IMR-90 (cell line): Measurements from ENCODE around the gene TGFB3. TPM values are rescaled to one million over a fixed set of nuclear protein-coding genes. Genes with fewer than 3 reads are reported as not detected.

Source experiments
- ATAC-seq: fragments of 200-7000 bp; cut with Tn5 transposase; 2 replicates; pipeline ENCODE4 v1.9.1; 2020; ENCODE audit warnings: low read depth, mild to moderate bottlenecking, moderate library complexity
- BruUV-seq: library from RNA; stranded (reverse); fragments of 400-500 nt; replicated peaks from 2 replicates; lab custom pipeline; 2021; lab: Mats Ljungman, UMichigan
- CTCF ChIA-PET: fragments of 300-600 bp; formaldehyde crosslinking; extraction: SDS; loops from one replicate; lab custom pipeline; 2021; ENCODE audit warnings: antibody characterized with exemption; lab: Yijun Ruan, JAX
- POLR2A ChIA-PET: fragments of 300-600 bp; sonication (Branson Sonifier 250); formaldehyde crosslinking; loops from one replicate; lab custom pipeline; 2022; ENCODE audit warnings: antibody characterized with exemption; ENCODE audit not compliant: unreplicated experiment; lab: Charles Lee
- DNase-seq: peaks from one replicate; pipeline ENCODE4 v3.0.0; 2013
- H2AFZ ChIP-seq: replicated peaks from 2 replicates; pipeline ENCODE3; 2013; ENCODE audit warnings: low read length, mild to moderate bottlenecking; ENCODE audit not compliant: poor library complexity
- H2AK5ac ChIP-seq: 2 replicates; pipeline ENCODE4 v1.6.1; 2013; ENCODE audit warnings: low read depth, low read length, inconsistent platforms
- H2AK9ac ChIP-seq: replicated peaks from 2 replicates; pipeline ENCODE3; 2013; ENCODE audit warnings: mild to moderate bottlenecking, low read depth, low read length, moderate library complexity; ENCODE audit not compliant: poor library complexity
- H2BK120ac ChIP-seq: 2 replicates; pipeline ENCODE4 v1.6.1; 2013; ENCODE audit warnings: low read depth, low read length, inconsistent platforms
- H2BK15ac ChIP-seq: 3 replicates; pipeline ENCODE4 v1.6.1; 2013; ENCODE audit warnings: low read depth, low read length, inconsistent platforms
- H2BK20ac ChIP-seq: 2 replicates; pipeline ENCODE4 v1.6.1; 2013; ENCODE audit warnings: low read depth, mild to moderate bottlenecking, inconsistent platforms, low read length, moderate library complexity
- H2BK5ac ChIP-seq: 2 replicates; pipeline ENCODE4 v1.6.1; 2013; ENCODE audit warnings: mild to moderate bottlenecking, low read depth, low read length, inconsistent platforms; ENCODE audit not compliant: poor library complexity, severe bottlenecking
- H3K14ac ChIP-seq: replicated peaks from 2 replicates; pipeline ENCODE4 v1.6.1; 2013; ENCODE audit warnings: low read depth, low read length, inconsistent platforms
- H3K18ac ChIP-seq: 2 replicates; pipeline ENCODE4 v1.6.1; 2013; ENCODE audit warnings: low read depth, low read length, control low read depth
- H3K23ac ChIP-seq: 2 replicates; pipeline ENCODE4 v1.6.1; 2013; ENCODE audit warnings: low read depth, low read length, inconsistent platforms
- H3K27ac ChIP-seq: 2 replicates; pipeline ENCODE4 v1.5.1; 2013; ENCODE audit warnings: mild to moderate bottlenecking, control low read depth, low read length; ENCODE audit not compliant: insufficient read depth
- H3K27me3 ChIP-seq: 2 replicates; pipeline ENCODE4 v1.6.1; 2013; ENCODE audit warnings: low read length; ENCODE audit not compliant: control insufficient read depth, insufficient read depth
- H3K36me3 ChIP-seq: 2 replicates; pipeline ENCODE4 v1.6.1; 2013; ENCODE audit warnings: low read length, mixed read lengths; ENCODE audit not compliant: control insufficient read depth, insufficient read depth
- H3K4ac ChIP-seq: 2 replicates; pipeline ENCODE4 v1.6.1; 2013; ENCODE audit warnings: low read depth, low read length, inconsistent platforms
- H3K4me1 ChIP-seq: 2 replicates; pipeline ENCODE4 v1.6.1; 2013; ENCODE audit warnings: low read length, mixed read lengths; ENCODE audit not compliant: control insufficient read depth, insufficient read depth
- H3K4me2 ChIP-seq: 2 replicates; pipeline ENCODE4 v1.6.1; 2013; ENCODE audit warnings: low read depth, mild to moderate bottlenecking, control low read depth, low read length, moderate library complexity
- H3K4me3 ChIP-seq: 2 replicates; pipeline ENCODE4 v1.5.1; 2013; ENCODE audit warnings: low read depth, mild to moderate bottlenecking, control low read depth, low read length, moderate library complexity; ENCODE audit not compliant: insufficient read depth
- H3K56ac ChIP-seq: 2 replicates; pipeline ENCODE4 v1.6.1; 2013; ENCODE audit warnings: low read length, inconsistent platforms; ENCODE audit not compliant: insufficient read depth; ENCODE audit errors: extremely low read depth
- H3K79me1 ChIP-seq, 2 experiments: 2 replicates each; pipeline ENCODE4 v1.6.1; 2013; ENCODE audit warnings: low read length in 2 of 2, inconsistent platforms in 1 of 2, low read depth in 1 of 2
- H3K9ac ChIP-seq: 2 replicates; pipeline ENCODE4 v1.6.1; 2013; ENCODE audit warnings: low read depth, low read length, control low read depth
- H3K9me1 ChIP-seq: 2 replicates; pipeline ENCODE4 v1.6.1; 2013; ENCODE audit warnings: low read length, inconsistent platforms; ENCODE audit not compliant: insufficient read depth
- H3K9me3 ChIP-seq: 2 replicates; pipeline ENCODE4 v1.6.1; 2013; ENCODE audit warnings: low read length; ENCODE audit not compliant: control insufficient read depth, insufficient read depth
- H4K20me1 ChIP-seq: 2 replicates; pipeline ENCODE4 v1.6.1; 2013; ENCODE audit warnings: low read length, inconsistent platforms; ENCODE audit not compliant: insufficient read depth
- H4K5ac ChIP-seq: 2 replicates; pipeline ENCODE4 v1.6.1; 2013; ENCODE audit warnings: mild to moderate bottlenecking, low read depth, low read length, control low read depth
- H4K8ac ChIP-seq, 2 experiments: 2 replicates each; pipeline ENCODE4 v1.6.1; 2013; ENCODE audit warnings: low read depth in 2 of 2, low read length in 2 of 2, control low read depth in 1 of 2, inconsistent platforms in 1 of 2
- H4K91ac ChIP-seq: 2 replicates; pipeline ENCODE4 v1.6.1; 2013; ENCODE audit warnings: low read depth, low read length, inconsistent platforms; ENCODE audit not compliant: insufficient read depth
- BHLHE40 ChIP-seq: fragments of 150-350 bp; IDR thresholded peaks from 2 replicates; pipeline ENCODE4 v1.6.1; 2016; ENCODE audit warnings: mild to moderate bottlenecking, low read depth, low read length
- ELK1 ChIP-seq: fragments of 150-350 bp; IDR thresholded peaks from 2 replicates; pipeline ENCODE4 v1.6.1; 2016; ENCODE audit warnings: low read depth, mild to moderate bottlenecking, low read length, moderate library complexity, borderline replicate concordance
- MXI1 ChIP-seq: IDR thresholded peaks from 2 replicates; pipeline ENCODE4 v1.6.1; 2012; ENCODE audit warnings: low read depth, mild to moderate bottlenecking, low read length, moderate library complexity, borderline replicate concordance
- NFE2L2 ChIP-seq: fragments of 150-350 bp; IDR thresholded peaks from 2 replicates; pipeline ENCODE4 v1.6.1; 2016; ENCODE audit warnings: low read depth, mild to moderate bottlenecking, low read length
- RAD21 ChIP-seq: IDR thresholded peaks from 2 replicates; pipeline ENCODE4 v1.6.1; 2012; ENCODE audit warnings: low read length, improper control_type of control experiment
- SMC3 ChIP-seq: fragments of 150-350 bp; IDR thresholded peaks from 2 replicates; pipeline ENCODE4 v1.6.1; 2016; ENCODE audit warnings: low read depth, mild to moderate bottlenecking, antibody characterized with exemption, low read length, moderate library complexity
- USF2 ChIP-seq: fragments of 150-350 bp; IDR thresholded peaks from 2 replicates; pipeline ENCODE4 v1.6.1; 2017; ENCODE audit warnings: mild to moderate bottlenecking, antibody characterized with exemption, low read length, low read depth
- WGBS, 2 experiments: methylation state at CpG; one replicate each; pipeline versions ENCODE4 v1.1.5 to v1.1.7; 2013; ENCODE audit warnings: missing lambda C conversion rate in 2 of 2; ENCODE audit not compliant: insufficient read length in 1 of 2; ENCODE audit errors: extremely low coverage in 2 of 2; 5-methylcytosine and 5-hydroxymethylcytosine counted together
- dilution Hi-C: fragments of 300-500 bp; cut with HindIII; formaldehyde crosslinking; loops from one replicate; pipeline ENCODE4 v1.14.3; 2018; ENCODE audit warnings: low sequenced_read_pairs; ENCODE audit not compliant: unreplicated experiment
- in situ Hi-C: fragments of 300-500 bp; cut with MboI; formaldehyde crosslinking; loops from 3 replicates; pipeline ENCODE4 v1.14.3; 2019; ENCODE audit warnings: low sequenced_read_pairs, inconsistent platforms, mixed read lengths
- intact Hi-C: fragments of 100-400 bp; cut with micrococcal nuclease; formaldehyde crosslinking; loops from 2 replicates; pipeline ENCODE4 v1.10.0; 2022
- polyA plus RNA-seq, 3 experiments: library from polyadenylated mRNA; depleted of rRNA; stranded (reverse); fragments of >200 nt; gene quantifications; 2 replicates each; pipeline ENCODE4 v1.2.3, GENCODE V29; 2012; ENCODE audit warnings: low replicate concordance in 1 of 3
- total RNA-seq: library from RNA; depleted of rRNA; stranded (reverse); fragments of >200 nt; gene quantifications from 2 replicates; pipeline ENCODE4 v1.2.3, GENCODE V29; 2012

Gene TGFB3
- total and polyA plus RNA-seq, 2 of the 4 experiments (the other 2 are of a cell fraction), result 2.2 to 4.3 TPM

GRCh38 chr14:75999511-76000190, 17.9 kb upstream of the TGFB3 start:
- 0 out of 4 replicates have a peak, but pooled peaks cover 6 to 9% of the 10 kb centered on the region in 2 experiments for H3K79me1 ChIP-seq
- no peak for TF ChIP-seq MXI1
- no peak for TF ChIP-seq ELK1
- no peak for TF ChIP-seq BHLHE40
- TF ChIP-seq USF2, result no peak
- no peak for TF ChIP-seq RAD21
- TF ChIP-seq NFE2L2, result no peak
- no peak for TF ChIP-seq SMC3
- no peak overlapping the region for H3K27ac ChIP-seq
- H4K5ac ChIP-seq, result no peak overlapping the region
- no peak overlapping the region for H3K56ac ChIP-seq
- no peak overlapping the region for H2BK5ac ChIP-seq
- H3K23ac ChIP-seq, result no peak overlapping the region
- H3K9ac ChIP-seq, result no peak overlapping the region
- H3K27me3 ChIP-seq, result no peaks in the 10 kb centered on the region
- WGBS, 2 experiments, result 60% methylated on average over 2 of the region's 6 CpGs; no CpG with 5 or more reads in 1 of the 2 experiments
- H2AK9ac ChIP-seq, result no peak overlapping the region
- H3K18ac ChIP-seq, result no peak overlapping the region
- no peak overlapping the region for H3K4me2 ChIP-seq
- no peak overlapping the region for H2BK15ac ChIP-seq
- no peak overlapping the region for H2BK120ac ChIP-seq
- POLR2A ChIA-PET, result no interaction called here
- no peak overlapping the region for H3K4ac ChIP-seq
- H2BK20ac ChIP-seq, result no peak overlapping the region
- in situ Hi-C loops (loop anchor here (25.0 kb wide), 1 partner anchor 1063 kb away; no protein-coding TSS in a partner anchor), intact Hi-C loops (loop anchor here (10.0 kb wide), 1 partner anchor 155 kb away; the partner anchor contains the start of gene GPATCH2L), dilution Hi-C loops (no loop called here)
- BruUV-seq, result no TSS peak
- H4K8ac ChIP-seq, result no peak overlapping the region
- peaks cover 25% of the 10 kb centered on the region for H3K36me3 ChIP-seq
- H2AK5ac ChIP-seq, result no peak overlapping the region
- H4K20me1 ChIP-seq, result no peaks in the 10 kb centered on the region
- peaks cover 8% of the 10 kb centered on the region for H3K4me1 ChIP-seq
- H3K9me1 ChIP-seq, result peaks cover 3% of the 10 kb centered on the region; the same call in 1 of the 2 replicates
- ATAC-seq, result no peak
- no peaks in the 10 kb centered on the region for H3K9me3 ChIP-seq
- H2AFZ ChIP-seq, result no peak overlapping the region
- CTCF ChIA-PET, result no interaction called here
- no peak overlapping the region for H3K14ac ChIP-seq
- H3K4me3 ChIP-seq, result no peak overlapping the region
- no peak for DNase-seq
- no peak overlapping the region for H4K91ac ChIP-seq
